Endothelial cell of umbilical vein (primary cell): ENCODE measurements around the gene KIF1C. TPM values are rescaled to one million over a fixed set of nuclear protein-coding genes. Genes with fewer than 3 reads are reported as not detected.

Experiments
- BruUV-seq: library from RNA; stranded (reverse); fragments of 400-500 nt; replicated peaks from 2 replicates; lab custom pipeline; 2021; lab: Mats Ljungman, UMichigan
- CTCF ChIA-PET: fragments of 300-600, 350-600 bp; sonication (Branson Sonifier 250); formaldehyde crosslinking; loops from one replicate; lab custom pipeline; 2021; ENCODE audit warnings: antibody characterized with exemption, inconsistent platforms; lab: Charles Lee
- POLR2A ChIA-PET: fragments of 300-600, 350-600 bp; sonication (Branson Sonifier 250); formaldehyde crosslinking; loops from one replicate; lab custom pipeline; 2021; ENCODE audit warnings: antibody characterized with exemption, inconsistent platforms; lab: Charles Lee
- DNase-seq: peaks from one replicate; pipeline ENCODE4 v3.0.0-alpha.2; 2011; ENCODE audit warnings: low read depth, low spot score
- FAIRE-seq: peaks from 2 replicates; lab custom pipeline; 2011; peaks lifted over from hg19 to GRCh38; lab: Jason Lieb, UNC
- H2AFZ ChIP-seq: 2 replicates; pipeline ENCODE4 v1.6.0; 2012; ENCODE audit warnings: low read depth, low read length, control low read depth, inconsistent platforms
- H3K27ac ChIP-seq: 2 replicates; pipeline ENCODE4 v1.5.1; 2011; ENCODE audit warnings: low read depth, mild to moderate bottlenecking, control low read depth, low read length, moderate library complexity; ENCODE audit not compliant: insufficient read depth
- H3K27me3 ChIP-seq, 2 experiments: 2 replicates each; pipeline versions ENCODE4 v1.6.0 to v1.6.1; 2011; ENCODE audit warnings: low read length in 2 of 2, mixed read lengths in 1 of 2; ENCODE audit not compliant: control insufficient read depth in 2 of 2, insufficient read depth in 2 of 2
- H3K36me3 ChIP-seq, 2 experiments: 2 replicates in 1 of 2; 3 replicates in 1 of 2; pipeline ENCODE4 v1.5.1; 2011; ENCODE audit warnings: low read length in 2 of 2, mild to moderate bottlenecking in 1 of 2, moderate library complexity in 1 of 2; ENCODE audit not compliant: control insufficient read depth in 2 of 2, insufficient read depth in 2 of 2; ENCODE audit errors: extremely low read depth in 1 of 2
- H3K4me1 ChIP-seq: 3 replicates; pipeline ENCODE4 v1.5.1; 2011; ENCODE audit warnings: mild to moderate bottlenecking, low read length; ENCODE audit not compliant: control insufficient read depth, insufficient read depth; ENCODE audit errors: extremely low read depth
- H3K4me2 ChIP-seq: 2 replicates; pipeline ENCODE4 v1.6.1; 2011; ENCODE audit warnings: low read length, control low read depth, mixed read lengths; ENCODE audit not compliant: insufficient read depth
- H3K4me3 ChIP-seq, 3 experiments: fragments of 200-600 bp in 1 of 3; sonication (generic), shearing (Covaris generic) in 1 of 3; replicated peaks in 1 of 3; 2 replicates each; pipeline ENCODE4 v1.5.1; 2011 to 2016; ENCODE audit warnings: control low read depth in 3 of 3, low read length in 3 of 3, mild to moderate bottlenecking in 2 of 3, inconsistent platforms in 1 of 3, low read depth in 1 of 3, moderate library complexity in 1 of 3; ENCODE audit not compliant: insufficient read depth in 1 of 3
- H3K79me2 ChIP-seq: 2 replicates; pipeline ENCODE4 v1.6.0; 2012; ENCODE audit warnings: low read length, inconsistent platforms; ENCODE audit not compliant: control insufficient read depth, insufficient read depth
- H3K9ac ChIP-seq: replicated peaks from 2 replicates; pipeline ENCODE3; 2011; ENCODE audit warnings: low read length, control low read depth; ENCODE audit not compliant: insufficient read depth; ENCODE audit errors: extremely low read depth
- H3K9me1 ChIP-seq: replicated peaks from 3 replicates; pipeline ENCODE4 v1.6.0; 2011; ENCODE audit warnings: mild to moderate bottlenecking, low read length; ENCODE audit not compliant: control insufficient read depth, insufficient read depth; ENCODE audit errors: extremely low read depth
- H3K9me3 ChIP-seq: replicated peaks from 2 replicates; pipeline ENCODE4 v1.5.1; 2012; ENCODE audit warnings: low read length, inconsistent platforms; ENCODE audit not compliant: control insufficient read depth, insufficient read depth
- H4K20me1 ChIP-seq: replicated peaks from 2 replicates; pipeline ENCODE3; 2011; ENCODE audit warnings: mild to moderate bottlenecking, low read length; ENCODE audit not compliant: control insufficient read depth, insufficient read depth; ENCODE audit errors: extremely low read depth
- EZH2 ChIP-seq: IDR thresholded peaks from 2 replicates; pipeline ENCODE4 v1.6.1; 2012; ENCODE audit warnings: borderline replicate concordance, low read depth, mild to moderate bottlenecking, moderate library complexity, low read length, inconsistent platforms; ENCODE audit not compliant: severe bottlenecking
- FOS ChIP-seq: IDR thresholded peaks from 2 replicates; pipeline ENCODE4 v1.6.1; 2011; ENCODE audit warnings: mild to moderate bottlenecking, low read length, moderate library complexity, borderline replicate concordance; ENCODE audit not compliant: insufficient read depth
- GATA2 ChIP-seq: IDR thresholded peaks from 2 replicates; pipeline ENCODE4 v1.7.0; 2011; ENCODE audit warnings: low read depth, mild to moderate bottlenecking, moderate library complexity, mixed read lengths, low read length; ENCODE audit not compliant: insufficient read length, insufficient read depth
- JUN ChIP-seq: IDR thresholded peaks from 2 replicates; pipeline ENCODE4 v1.6.1; 2011; ENCODE audit warnings: borderline replicate concordance, low read depth; ENCODE audit not compliant: insufficient read length, insufficient read depth
- MYC ChIP-seq: IDR thresholded peaks from one replicate; pipeline ENCODE4 v1.6.1; 2011; ENCODE audit warnings: mild to moderate bottlenecking, low read depth, low read length
- POLR2A ChIP-seq: IDR thresholded peaks from 2 replicates; pipeline ENCODE4 v1.6.1; 2012; ENCODE audit warnings: low read depth, mild to moderate bottlenecking, control low read depth, low read length
- POLR2AphosphoS5 ChIP-seq: IDR thresholded peaks from 2 replicates; pipeline ENCODE4 v1.6.1; 2012; ENCODE audit warnings: low read depth, mild to moderate bottlenecking, control low read depth, low read length, moderate library complexity; ENCODE audit not compliant: insufficient read depth
- dilution Hi-C: fragments of 300-500 bp; cut with MboI; formaldehyde crosslinking; loops from one replicate; pipeline ENCODE4 v1.15.0; 2019; ENCODE audit warnings: low sequenced_read_pairs; ENCODE audit not compliant: extremely low pct_ligation_motif_present
- intact Hi-C: fragments of 100-400 bp; cut with micrococcal nuclease; formaldehyde crosslinking; loops from one replicate; pipeline ENCODE4 v1.10.0; 2022
- polyA plus RNA-seq, 4 experiments: library from polyadenylated mRNA; depleted of rRNA in 3 of 4; stranded (reverse) in 3 of 4; unstranded in 1 of 4; fragments of >200 nt; gene quantifications; 2 replicates each; pipeline versions ENCODE4 v1.2.1 to v1.2.3, GENCODE V29; 2011 to 2012; ENCODE audit warnings: missing spikeins in 1 of 4
- total RNA-seq: library from RNA; stranded (reverse); gene quantifications from 2 replicates; pipeline ENCODE4 v1.2.3, GENCODE V29; 2021
- TF ChIP-seq, protein P1 (sequence below), 2 donors: IDR thresholded peaks; 1 replicate in 1 of 2; 2 replicates in 1 of 2; pipeline ENCODE4 v1.5.1; 2011; ENCODE audit warnings: low read length in 2 of 2, mild to moderate bottlenecking in 2 of 2, moderate library complexity in 2 of 2, control low read depth in 1 of 2, inconsistent platforms in 1 of 2, low read depth in 1 of 2; ENCODE audit not compliant: insufficient read depth in 1 of 2; ENCODE audit errors: extremely low read depth in 1 of 2
- TF ChIP-seq, protein P2 (sequence below): IDR thresholded peaks from 2 replicates; pipeline ENCODE4 v1.6.1; 2011; ENCODE audit not compliant: insufficient read depth, insufficient read length

KIF1C gene
- total and polyA plus RNA-seq, 2 donors (not counting 3 experiments of a cell fraction or from before 2014, with no cell fraction given) = 33.6 to 171 TPM

DNA sequence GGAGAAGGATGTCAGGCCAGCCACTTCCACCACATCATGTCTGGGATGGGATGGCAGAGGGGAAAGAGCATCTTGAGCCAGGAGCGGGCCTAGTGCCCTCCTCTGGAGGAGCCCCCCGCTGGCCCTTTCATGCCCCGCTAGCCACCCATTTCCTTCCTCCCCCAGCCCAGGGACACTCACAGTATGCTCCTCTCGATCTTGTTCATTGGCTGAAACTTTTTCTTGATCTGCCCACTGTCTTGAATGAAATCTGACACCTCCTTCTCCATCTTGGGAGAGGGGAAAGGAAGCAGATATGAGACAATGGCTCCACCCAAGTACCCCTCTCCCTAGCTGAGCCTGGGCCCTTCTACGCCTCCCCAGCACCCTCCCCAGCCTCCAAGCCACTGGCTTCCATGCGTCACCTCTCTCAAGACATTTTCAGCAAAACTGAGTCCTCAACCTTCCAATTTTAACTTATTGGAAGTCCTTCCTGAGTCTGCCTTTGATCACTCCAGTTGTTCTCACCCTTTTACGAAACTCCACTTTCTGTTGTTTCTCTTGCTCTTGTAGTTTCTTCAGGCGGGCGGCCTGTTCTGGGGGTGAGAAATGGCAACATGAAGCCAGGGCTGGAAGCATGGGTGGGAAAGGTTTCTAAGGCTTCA, 37.3 kb upstream of the KIF1C start:
- Histone ChIP-seq H3K27ac (no peak overlapping the region), H3K4me1 (no peaks in the 10 kb centered on the region), H3K9ac (no peak overlapping the region), H3K4me3 (no peak overlapping the region), H4K20me1 (no peaks in the 10 kb centered on the region), H3K4me2 (no peak overlapping the region), H2AFZ (no peak overlapping the region), H3K9me3 (no peaks in the 10 kb centered on the region), H3K9me1 (no peaks in the 10 kb centered on the region), H3K79me2 (peaks cover 3% of the 10 kb centered on the region), H3K27me3 (no peaks in the 10 kb centered on the region), H3K36me3 (peaks cover 2 to 7% of the 10 kb centered on the region in 2 experiments)
- CTCF ChIA-PET = interaction anchor here (1.0 kb wide), 1 partner anchor 51 kb away, joined by 4 read pairs; no protein-coding TSS in a partner anchor
- BruUV-seq = no TSS peak
- TF ChIP-seq, protein P1, sequence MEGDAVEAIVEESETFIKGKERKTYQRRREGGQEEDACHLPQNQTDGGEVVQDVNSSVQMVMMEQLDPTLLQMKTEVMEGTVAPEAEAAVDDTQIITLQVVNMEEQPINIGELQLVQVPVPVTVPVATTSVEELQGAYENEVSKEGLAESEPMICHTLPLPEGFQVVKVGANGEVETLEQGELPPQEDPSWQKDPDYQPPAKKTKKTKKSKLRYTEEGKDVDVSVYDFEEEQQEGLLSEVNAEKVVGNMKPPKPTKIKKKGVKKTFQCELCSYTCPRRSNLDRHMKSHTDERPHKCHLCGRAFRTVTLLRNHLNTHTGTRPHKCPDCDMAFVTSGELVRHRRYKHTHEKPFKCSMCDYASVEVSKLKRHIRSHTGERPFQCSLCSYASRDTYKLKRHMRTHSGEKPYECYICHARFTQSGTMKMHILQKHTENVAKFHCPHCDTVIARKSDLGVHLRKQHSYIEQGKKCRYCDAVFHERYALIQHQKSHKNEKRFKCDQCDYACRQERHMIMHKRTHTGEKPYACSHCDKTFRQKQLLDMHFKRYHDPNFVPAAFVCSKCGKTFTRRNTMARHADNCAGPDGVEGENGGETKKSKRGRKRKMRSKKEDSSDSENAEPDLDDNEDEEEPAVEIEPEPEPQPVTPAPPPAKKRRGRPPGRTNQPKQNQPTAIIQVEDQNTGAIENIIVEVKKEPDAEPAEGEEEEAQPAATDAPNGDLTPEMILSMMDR (IDR thresholded peaks at IDR 0.05; ENCODE audit: extremely low read depth in 1 of 2, insufficient read depth in 1 of 2, low read depth in 1 of 2, low read length in 2 of 2) = no peak
- TF ChIP-seq FOS (no peak), EZH2 (no peak), MYC (no peak), GATA2 (no peak), JUN (no peak), POLR2AphosphoS5 (no peak), POLR2A (no peak)
- TF ChIP-seq, protein P2, sequence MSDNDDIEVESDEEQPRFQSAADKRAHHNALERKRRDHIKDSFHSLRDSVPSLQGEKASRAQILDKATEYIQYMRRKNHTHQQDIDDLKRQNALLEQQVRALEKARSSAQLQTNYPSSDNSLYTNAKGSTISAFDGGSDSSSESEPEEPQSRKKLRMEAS = no peak
- POLR2A ChIA-PET = no interaction called here
- intact Hi-C loops = no loop called here
- FAIRE-seq (no peak), DNase-seq (no peak)
- dilution Hi-C loops = no loop called here
